GM18502 (cell line): ENCODE measurements around the gene OSBPL9.
"Not testable (repeated sequence)": the region's sequence is repeated elsewhere in the genome, so short reads cannot be mapped to it uniquely, and the experiment has no call there.

ENCODE experiments used
- ATAC-seq: cut with Tn5 transposase; IDR thresholded peaks from one replicate; pipeline ENCODE4 v1.9.1; 2021; ENCODE audit warnings: mild to moderate bottlenecking; ENCODE audit not compliant: unreplicated experiment, poor library complexity

The OSBPL9 gene

DNA sequence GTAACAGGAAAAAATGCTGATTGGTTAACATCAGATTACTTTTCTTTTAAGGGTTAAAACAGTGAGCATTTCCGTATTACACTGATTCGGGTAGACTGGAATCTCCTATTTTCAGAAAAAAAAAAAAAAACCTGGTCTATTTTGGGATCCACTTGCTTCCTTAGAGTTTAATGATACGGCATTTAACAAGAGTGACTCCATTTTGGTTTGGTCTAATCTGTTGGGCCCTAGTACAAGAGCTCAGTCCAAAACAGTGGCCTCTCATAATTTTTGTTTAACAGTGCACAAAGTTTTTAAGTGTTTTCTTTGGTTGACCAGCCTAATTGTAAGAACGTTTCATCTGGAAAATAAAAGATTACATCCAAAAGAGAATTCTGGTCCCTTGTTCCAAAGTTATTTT, 141.4 kb downstream of the OSBPL9 start:
- no peak for ATAC-seq

DNA sequence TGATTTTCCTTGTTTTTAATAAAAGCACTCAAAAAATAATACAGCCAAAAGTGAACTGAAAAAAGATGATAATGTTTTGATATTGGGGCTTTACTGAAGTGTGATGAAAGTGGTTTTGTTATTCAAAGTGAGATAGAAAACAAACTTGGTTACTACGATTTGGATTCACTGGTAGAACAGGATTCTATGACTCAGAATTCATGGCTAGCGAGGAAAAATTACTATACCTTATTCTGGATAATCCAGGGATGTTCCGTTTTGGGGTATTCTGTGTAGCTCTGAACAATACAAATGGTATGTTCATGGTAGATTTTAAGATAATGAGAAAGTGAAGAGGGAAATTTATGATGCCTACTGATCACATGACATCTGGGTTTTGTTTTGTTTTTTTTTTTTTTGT, 144.0 kb downstream of the OSBPL9 start:
- no peak for ATAC-seq

DNA sequence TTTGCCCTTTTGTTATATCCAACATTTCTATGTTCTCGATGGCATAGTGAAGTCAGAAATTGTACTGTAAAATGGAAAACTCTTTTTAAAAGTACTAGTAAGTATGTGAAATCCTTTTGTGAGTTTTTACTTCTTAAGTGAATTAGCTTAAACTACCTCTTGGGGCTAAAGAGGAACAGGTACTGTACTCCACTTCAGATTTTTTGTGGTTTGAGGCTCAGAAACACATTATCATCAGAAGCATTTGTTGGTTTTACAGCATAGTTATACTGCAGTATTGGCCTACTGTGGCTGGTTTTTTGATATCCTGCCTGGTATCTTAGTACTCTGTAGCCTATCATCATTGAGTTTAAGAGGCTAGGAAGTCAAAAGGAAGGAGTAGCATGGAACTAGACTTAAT, 144.5 kb downstream of the OSBPL9 start:
- ATAC-seq: no peak

DNA sequence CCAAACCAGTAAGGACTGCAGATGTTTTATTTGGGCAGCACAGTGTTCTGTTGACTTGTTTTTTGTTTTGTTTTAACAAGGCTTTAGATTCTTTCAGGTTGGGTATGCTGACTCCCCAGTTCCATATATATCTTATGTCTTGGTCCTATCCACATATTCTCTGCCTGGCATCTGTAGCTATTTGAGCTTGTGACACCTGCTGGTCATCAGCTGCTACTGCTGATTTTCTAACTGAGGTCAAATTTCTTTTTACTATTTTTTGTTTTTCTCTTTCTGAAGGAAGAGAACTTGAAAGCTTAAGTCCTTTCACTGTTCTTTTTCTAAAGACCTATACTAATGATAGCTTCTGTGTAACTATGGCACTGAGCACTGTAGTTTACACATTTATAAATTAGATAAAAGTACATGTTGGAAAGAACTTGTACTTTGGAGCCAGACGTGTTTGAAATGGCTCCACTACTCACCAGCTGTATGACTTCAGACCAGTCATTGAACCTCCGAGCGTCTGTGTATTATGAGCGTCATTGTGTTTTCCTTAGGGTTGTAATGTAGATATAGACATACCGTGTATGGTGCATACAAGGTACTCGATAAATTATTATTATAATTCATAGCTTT, 152.2 kb downstream of the OSBPL9 start:
- peak; percentile 53 for ATAC-seq

DNA sequence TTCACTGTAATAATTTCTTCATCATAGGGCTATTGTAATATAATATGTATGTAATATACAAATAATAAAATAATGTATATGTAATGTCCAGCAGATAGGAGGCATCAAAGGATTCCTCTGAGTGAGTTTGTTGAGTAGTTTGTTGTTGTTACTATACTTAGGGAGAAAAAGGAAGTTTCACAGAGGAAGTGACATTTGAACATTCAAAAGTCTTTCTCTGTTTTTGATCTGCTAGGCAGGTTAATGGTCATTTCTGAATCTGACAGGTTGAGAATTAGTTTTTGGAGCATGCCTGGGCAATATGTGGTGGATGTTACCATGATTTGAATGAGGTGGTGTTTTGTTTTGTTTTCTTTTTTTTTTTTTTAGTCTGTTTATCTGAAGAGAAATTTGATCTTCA, 159.5 kb downstream of the OSBPL9 start:
- ATAC-seq: no peak

DNA sequence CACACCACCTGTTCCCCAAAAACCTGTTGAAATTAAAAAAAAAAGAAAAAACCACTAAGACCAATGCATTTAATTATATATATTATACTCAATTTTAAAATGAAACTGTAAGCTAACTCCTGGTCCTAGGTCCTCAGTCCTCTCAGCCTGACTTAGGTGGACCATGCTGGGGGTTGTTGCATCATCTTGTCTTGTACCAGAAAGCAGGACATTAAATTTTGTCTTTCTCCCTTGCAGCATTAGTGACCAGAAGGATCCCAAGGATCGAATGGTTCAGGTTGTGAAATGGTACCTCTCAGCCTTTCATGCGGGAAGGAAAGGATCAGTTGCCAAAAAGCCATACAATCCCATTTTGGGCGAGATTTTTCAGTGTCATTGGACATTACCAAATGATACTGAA, 164.0 kb downstream of the OSBPL9 start:
- no peak for ATAC-seq

DNA sequence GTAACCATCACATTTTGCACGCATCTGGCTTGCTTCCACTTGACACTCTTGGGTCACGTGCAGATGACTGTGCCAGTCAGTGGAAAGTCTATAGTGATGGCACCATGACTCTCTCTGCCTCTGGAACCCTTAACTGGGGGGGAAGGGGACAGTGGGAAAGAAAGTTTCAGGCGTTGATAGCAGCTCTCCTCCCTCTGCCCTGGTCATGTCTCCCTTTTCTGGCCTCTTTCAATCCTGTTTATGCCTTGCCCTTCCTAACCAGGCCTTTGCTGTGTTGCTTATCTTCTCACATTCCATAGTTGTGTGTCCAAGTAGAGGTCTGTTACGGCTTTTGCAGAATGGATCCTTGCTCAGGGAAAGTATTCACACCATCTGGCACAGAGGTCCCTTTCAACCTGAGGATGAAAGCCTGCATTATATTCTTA, 168.1 kb downstream of the OSBPL9 start:
- ATAC-seq: no peak

DNA sequence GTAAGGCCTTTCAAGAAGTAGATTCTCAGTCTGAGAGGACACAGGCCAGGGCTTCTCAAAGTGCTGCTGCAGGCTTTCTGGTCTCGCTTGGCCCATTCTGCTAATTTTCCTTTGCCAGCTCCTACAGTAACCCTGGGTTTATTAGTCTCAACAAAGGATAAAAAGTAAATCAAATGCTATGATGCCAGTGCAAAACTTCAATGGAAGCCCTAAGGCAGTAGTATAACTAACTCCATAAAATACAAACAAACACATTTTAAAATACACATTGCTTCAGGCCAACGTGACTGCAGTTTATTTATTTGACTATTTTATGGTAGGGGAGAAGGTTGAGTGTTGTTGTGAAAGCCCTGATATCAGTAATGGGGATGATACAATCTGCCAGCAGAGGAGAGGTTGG, 172.0 kb downstream of the OSBPL9 start:
- no peak for ATAC-seq

DNA sequence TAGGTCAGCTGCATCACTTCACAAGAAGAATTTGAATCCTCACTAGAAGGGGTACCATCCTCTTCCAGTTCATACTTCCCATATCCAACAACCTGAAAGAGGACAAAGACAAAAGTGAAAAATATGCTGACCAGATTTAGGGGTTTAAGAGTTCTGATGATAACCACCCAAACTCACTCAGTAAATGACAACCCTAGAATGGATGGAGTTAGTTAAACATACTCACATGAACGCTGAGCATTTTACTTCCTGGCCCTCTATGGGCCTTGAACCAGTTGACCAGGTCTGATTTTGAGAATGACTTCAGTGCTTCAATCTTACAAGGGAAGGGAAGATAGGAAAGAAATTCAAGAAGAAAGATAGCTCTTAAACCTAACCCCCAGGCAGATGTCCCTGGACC, 172.4 kb downstream of the OSBPL9 start:
- ATAC-seq: no peak

DNA sequence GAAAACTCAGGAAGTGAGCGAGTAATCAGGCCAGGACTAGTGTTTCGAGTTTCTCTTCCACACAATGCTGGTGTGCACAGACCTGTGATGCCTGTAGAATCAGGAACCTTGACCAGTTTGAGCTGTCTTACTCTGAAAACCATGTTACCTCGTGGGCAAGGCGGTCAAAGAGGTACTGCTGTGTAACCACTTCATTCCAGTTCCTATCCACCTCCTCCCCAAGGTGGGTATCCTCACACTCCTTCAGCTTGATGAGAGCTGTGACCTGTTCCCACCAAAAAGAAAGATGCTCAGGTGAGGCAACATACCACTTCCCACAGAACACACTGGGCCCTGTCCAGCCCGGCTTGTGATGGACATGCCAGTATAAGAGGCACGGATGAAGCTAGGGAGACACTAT, 173.5 kb downstream of the OSBPL9 start:
- ATAC-seq: no peak

DNA sequence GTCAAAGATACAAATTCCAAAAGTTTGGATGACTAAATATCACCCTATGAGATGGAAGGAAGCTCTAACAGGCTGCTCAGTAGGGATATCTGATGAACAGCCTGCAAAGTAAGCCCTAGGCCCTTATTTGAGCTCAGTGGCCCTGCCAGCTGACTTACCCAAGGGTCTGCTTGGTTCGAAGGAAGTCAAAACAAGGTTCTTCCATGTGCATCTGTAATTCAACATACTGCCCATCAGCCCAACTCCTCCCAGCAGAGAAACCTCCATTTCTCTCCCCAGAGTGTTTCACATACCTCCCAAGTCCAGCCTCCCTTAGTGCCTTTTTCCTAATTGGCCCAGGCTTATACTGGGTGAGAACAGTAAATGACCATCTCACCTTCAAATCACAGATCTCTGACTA, 175.0 kb downstream of the OSBPL9 start:
- ATAC-seq: no peak

DNA sequence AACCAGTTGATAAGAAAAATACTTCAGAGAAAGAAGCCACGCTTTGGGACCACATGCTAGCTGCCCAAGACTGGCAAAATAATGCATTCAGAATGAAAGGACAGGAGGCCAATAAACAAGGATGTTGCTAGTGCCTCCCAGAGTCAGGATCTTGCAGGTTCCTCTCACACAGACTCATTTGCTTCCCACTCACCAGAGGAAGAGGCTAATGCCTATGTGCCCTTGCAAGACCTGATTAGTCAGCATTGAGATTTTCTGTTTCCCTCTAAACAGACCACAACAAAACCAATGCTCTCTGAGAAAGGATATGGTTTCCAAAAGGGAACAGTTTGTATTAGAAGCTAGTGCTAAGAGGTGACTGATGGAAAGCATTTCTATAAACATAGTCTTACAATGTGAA, 176.0 kb downstream of the OSBPL9 start:
- no peak for ATAC-seq

DNA sequence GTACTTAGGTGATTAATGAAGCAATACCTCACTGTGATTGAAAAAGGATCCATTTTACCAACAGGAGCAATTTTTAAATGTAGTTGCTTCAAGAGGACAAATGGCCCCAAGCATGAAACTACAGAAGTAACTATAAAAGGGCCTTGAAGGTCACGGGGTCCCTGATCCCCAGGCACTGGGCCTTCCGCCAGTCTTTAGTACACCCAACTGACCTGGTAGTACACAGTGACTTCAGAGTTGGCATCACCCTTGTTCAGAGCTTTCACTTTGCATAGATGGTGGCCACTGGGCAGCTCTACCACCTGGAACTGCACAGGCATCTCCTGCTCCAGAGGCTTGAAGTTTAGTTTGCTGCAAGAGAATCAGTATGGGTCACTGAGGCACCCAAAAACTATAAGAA, 177.4 kb downstream of the OSBPL9 start:
- ATAC-seq: no peak

DNA sequence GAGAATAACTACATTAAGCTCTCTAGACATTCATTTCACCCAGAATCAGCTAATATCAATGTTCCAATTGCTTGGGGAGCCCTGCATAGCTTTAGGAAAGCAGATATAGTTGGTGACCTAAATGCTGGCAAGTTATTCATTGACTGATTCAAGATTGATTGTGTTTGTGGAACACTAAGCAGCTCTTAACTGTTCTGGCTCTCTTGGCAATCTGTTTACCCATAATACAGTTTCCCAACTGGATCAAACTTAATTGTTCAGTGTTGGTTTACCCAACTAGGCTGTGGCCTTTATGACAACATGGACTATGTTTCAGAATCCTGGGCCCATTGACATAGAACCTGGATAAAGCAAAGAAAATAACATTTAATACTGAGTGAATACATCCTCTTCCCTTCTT, 178.0 kb downstream of the OSBPL9 start:
- no peak for ATAC-seq

DNA sequence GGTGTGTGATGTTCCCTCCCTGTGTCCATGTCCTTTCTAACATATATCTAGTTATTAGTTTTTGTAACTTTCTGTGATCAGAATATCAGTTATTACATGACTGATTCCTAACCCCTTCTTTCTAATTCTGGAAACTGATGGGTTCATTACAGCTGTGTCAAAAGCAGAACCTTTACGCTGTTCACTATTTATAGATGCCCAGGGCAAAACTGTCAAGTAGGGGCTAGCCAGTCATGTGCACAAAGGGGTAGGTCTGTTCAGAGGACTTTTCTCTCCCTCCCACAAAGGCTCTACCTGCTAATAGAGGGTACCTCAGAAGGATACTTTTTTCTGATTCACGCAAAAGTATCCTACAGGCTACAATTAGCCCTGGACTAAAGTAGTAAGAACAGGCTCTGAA, 182.5 kb downstream of the OSBPL9 start:
- ATAC-seq: peak; percentile 47

DNA sequence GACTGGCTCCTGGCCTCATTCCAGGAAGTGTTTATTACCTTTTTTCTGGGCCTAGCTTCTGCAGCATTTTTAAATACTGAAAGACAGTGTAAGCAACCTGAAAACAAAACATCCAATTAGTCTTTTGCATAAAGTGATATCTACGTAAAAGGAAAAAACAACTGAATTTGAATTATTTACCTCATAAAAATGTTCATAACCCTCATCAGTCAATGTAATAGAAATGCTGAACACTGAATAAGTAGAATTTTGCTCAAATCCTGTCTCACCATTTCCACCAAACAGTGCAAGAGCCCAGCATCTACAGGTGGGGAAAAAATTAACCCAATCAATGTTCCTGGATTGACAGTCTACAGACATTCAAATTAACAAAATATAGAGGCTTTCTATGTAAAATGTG, 197.6 kb downstream of the OSBPL9 start:
- no peak for ATAC-seq

DNA sequence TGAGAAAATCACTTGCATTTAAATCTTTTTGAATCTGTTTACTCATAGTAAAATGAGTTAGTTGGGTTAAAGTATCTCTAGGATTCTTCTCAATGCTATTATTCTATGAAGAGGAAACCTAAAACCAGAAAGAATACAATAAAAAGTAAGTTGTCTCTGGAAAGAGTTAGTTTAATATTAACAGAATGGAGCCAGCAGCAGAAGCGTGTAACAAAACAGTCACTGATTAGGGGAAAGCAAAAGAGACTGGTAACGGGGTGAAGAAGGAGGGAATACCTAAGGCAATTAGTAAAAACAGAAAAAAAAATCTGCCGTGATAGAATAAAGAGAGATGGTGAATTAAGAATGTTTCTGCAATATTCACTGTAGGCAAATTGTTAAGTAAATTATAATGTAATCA, 201.6 kb downstream of the OSBPL9 start:
- ATAC-seq: no peak

DNA sequence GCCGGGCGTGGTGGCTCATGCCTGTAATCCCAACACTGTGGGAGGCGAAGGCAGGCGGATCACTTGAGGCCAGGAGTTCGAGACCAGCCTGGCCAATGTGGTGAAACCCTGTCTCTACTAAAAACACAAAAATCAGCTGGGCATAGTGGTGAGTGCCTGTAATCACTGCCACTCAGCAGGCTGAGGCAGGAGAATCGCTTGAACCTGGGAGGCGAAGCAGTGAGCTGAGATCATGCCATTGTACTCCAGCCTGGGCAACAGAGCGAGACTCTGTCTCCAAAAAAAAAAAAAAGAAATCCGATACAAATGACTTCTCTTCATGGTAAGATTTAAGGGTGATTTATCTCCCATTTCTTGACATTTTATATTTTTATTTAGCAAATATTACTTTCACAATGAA, 202.1 kb downstream of the OSBPL9 start:
- ATAC-seq: not testable (repeated sequence)

DNA sequence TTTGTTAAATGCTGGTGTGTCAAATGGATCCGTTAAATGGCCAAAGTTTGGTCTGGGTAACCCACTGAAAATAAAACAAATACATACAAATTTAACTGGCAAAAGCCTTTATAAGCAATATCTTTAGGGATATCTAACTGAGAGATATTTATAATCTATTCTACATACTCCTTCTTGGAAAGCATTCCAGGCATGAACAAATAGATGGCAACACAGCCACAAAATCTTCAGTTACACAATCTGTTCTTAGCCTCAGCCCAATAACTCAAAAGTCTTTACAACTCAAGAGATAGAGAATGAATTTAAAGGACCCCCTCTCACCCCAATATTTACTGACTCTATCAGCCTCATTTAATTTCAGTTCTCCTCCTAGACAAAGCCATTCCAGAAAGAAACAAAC, 202.9 kb downstream of the OSBPL9 start:
- ATAC-seq: no peak

DNA sequence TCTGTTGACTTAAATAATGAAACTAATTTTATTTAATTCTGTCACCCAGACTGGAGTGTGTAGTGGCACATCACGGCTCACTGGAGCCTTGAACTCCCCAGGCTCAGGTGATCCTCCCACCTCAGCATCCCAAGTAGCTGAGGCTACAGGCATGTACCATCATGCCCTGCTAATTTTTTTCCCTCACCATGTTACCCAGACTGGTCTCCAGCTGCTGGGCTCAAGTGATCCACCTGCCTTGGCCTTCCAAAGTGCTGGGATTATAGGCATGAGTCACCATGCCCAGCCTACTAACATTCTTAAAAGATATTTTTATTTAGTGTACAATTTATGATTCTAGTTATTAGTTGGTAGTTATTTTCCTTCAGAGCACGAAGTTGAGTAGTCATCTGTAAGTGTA, 212.2 kb downstream of the OSBPL9 start:
- no peak for ATAC-seq

DNA sequence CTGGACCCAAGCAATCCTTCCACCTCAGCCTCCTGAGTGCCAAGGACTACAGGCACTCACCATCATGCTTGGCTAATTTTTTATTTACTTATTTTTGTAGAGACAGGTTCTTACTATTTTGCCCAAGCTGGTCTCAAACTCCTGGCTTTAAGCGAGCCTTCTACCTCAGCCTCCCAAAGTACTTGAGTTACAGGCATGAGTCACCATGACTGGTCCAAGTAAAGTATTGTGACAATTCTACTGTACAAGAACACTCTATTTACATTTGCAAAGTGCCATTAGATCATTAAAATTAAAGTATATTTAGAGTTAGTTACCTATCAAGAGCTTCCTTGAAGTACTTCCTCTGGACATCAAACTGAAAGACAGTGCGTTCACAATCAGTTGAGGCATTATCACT, 216.8 kb downstream of the OSBPL9 start:
- ATAC-seq: no peak

DNA sequence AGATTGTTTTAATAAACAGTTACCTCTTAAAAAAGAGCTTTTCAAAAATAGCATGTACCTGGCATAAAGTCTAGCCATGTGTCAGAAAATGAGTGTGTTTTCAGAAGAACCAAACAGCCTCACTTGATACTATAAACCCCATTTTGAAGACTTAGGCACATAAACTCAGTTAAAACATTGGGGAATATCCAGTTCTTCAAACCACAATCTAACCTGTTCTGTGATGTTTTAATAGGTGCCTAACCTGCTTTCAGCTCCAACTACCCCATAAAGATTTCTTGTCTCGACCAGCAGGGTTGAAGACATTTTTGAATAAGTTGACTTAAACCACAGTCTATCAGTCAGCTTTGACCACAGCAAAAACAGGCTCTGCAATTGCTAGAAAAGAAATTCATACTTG, 220.4 kb downstream of the OSBPL9 start:
- no peak for ATAC-seq
